ENCODE measurements around the gene RNF43. TPM values are rescaled to one million over a fixed set of nuclear protein-coding genes. Genes with fewer than 3 reads are reported as not detected.

Gene RNF43
- total and polyA plus RNA-seq, 2 of the 13 experiments (the other 11 are each of a cell fraction or from before 2014, with no cell fraction given), result 31.0 to 53.4 TPM

DNA sequence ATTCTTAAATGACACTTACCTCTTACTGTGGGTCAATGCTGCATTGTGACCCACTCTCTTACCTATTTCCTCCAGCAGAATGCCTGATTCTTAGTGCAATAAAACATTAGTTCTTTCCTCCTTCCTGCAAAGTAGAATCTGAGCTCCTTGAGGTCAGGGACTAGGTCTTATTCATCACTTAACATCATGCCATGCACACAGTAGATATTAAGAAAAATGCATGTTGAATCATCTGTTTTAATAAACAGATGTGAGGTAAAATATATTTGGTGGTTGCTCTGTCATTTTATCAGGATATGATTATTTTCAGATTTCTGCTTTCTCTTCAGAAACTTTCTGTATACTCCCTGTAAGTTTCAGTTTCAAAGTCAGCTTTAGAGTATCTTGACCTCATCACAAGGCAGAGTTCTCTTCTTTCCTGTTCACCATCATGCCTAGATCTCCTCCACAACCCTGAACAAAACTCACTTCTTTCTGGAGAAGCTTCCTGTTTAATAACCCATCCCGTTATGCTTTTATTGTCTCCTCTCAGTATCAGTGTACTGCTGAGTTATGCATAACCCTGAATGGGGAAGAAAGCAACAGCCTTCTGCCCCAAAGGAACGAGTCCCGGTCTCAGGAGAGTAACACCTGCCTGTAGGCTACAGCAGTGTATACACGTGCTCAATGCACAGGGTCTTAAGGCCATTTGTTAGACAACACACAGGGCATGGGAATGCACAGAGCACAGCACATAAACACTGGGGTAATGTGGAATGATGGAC lies 35.0 kb downstream of the RNF43 start (continued):
- TF ChIP-seq POGZ (CRISPR knock-in tag; IDR thresholded peaks at IDR 0.05), result 0 out of 2 replicates have a peak, but pooled peaks have one; percentile 34
- TF ChIP-seq ZNF33B (CRISPR knock-in tag; IDR thresholded peaks at IDR 0.05), result peak; percentile 75; the same call in 1 of the 2 replicates
- TF ChIP-seq JUND (CRISPR knock-in tag; IDR thresholded peaks at IDR 0.05), result no peak
- peak; percentile 68; the same call in 1 of the 2 replicates for TF ChIP-seq ZFP37 (CRISPR knock-in tag; IDR thresholded peaks at IDR 0.05; ENCODE audit: borderline replicate concordance)
- peak; percentile 21; the same call in 1 of the 2 replicates for TF ChIP-seq FOXO1 (CRISPR knock-in tag; IDR thresholded peaks at IDR 0.05)
- TF ChIP-seq ZNF746 (CRISPR knock-in tag; IDR thresholded peaks at IDR 0.05), result no peak
- TF ChIP-seq ZNF709 (CRISPR knock-in tag; IDR thresholded peaks at IDR 0.05), result 0 out of 2 replicates have a peak, but pooled peaks have one; percentile 38
- TF ChIP-seq ATF7 (IDR thresholded peaks at IDR 0.05), result no peak
- TF ChIP-seq ATF7 (CRISPR knock-in tag; IDR thresholded peaks at IDR 0.05), result no peak
- TF ChIP-seq KDM6A (CRISPR knock-in tag; IDR thresholded peaks at IDR 0.05; ENCODE audit: low read depth), result peak; percentile 47; the same call in 1 of the 2 replicates
- TF ChIP-seq POLR2AphosphoS5 (IDR thresholded peaks at IDR 0.05; ENCODE audit: low read depth, low read length), result no peak
- 0 out of 2 replicates have a peak, but pooled peaks have one; percentile 27 for TF ChIP-seq TOPORS (CRISPR knock-in tag; IDR thresholded peaks at IDR 0.05)
- no peak for TF ChIP-seq SOX6 (IDR thresholded peaks at IDR 0.05)
- peak; percentile 42 for TF ChIP-seq SOX6 (CRISPR knock-in tag; IDR thresholded peaks at IDR 0.05)
- TF ChIP-seq ZFX (CRISPR knock-in tag; IDR thresholded peaks at IDR 0.05; ENCODE audit: low read depth), result peak; percentile 55
- TF ChIP-seq ZNF326 (CRISPR knock-in tag; IDR thresholded peaks at IDR 0.05; ENCODE audit: borderline replicate concordance), result no peak
- TF ChIP-seq, protein P1, sequence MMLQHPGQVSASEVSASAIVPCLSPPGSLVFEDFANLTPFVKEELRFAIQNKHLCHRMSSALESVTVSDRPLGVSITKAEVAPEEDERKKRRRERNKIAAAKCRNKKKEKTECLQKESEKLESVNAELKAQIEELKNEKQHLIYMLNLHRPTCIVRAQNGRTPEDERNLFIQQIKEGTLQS (CRISPR knock-in tag; IDR thresholded peaks at IDR 0.05), result no peak
- peak; percentile 55; the same call in 1 of the 2 replicates for TF ChIP-seq RXRB (CRISPR knock-in tag; IDR thresholded peaks at IDR 0.05; ENCODE audit: borderline replicate concordance)
- peak; percentile 66 for TF ChIP-seq GATAD1 (CRISPR knock-in tag; IDR thresholded peaks at IDR 0.05)
- TF ChIP-seq, protein P2, sequence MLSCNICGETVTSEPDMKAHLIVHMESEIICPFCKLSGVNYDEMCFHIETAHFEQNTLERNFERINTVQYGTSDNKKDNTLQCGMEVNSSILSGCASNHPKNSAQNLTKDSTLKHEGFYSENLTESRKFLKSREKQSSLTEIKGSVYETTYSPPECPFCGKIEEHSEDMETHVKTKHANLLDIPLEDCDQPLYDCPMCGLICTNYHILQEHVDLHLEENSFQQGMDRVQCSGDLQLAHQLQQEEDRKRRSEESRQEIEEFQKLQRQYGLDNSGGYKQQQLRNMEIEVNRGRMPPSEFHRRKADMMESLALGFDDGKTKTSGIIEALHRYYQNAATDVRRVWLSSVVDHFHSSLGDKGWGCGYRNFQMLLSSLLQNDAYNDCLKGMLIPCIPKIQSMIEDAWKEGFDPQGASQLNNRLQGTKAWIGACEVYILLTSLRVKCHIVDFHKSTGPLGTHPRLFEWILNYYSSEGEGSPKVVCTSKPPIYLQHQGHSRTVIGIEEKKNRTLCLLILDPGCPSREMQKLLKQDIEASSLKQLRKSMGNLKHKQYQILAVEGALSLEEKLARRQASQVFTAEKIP (CRISPR knock-in tag; IDR thresholded peaks at IDR 0.05; ENCODE audit: borderline replicate concordance), result no peak
- TF ChIP-seq ZNF644 (CRISPR knock-in tag; IDR thresholded peaks at IDR 0.05; ENCODE audit: low read depth), result peak; percentile 69
- TF ChIP-seq, protein P3, sequence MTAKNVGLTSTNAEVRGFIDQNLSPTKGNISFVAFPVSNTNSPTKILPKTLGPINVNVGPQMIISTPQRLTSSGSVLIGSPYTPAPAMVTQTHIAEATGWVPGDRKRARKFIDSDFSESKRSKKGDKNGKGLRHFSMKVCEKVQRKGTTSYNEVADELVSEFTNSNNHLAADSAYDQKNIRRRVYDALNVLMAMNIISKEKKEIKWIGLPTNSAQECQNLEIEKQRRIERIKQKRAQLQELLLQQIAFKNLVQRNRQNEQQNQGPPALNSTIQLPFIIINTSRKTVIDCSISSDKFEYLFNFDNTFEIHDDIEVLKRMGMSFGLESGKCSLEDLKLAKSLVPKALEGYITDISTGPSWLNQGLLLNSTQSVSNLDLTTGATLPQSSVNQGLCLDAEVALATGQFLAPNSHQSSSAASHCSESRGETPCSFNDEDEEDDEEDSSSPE (CRISPR knock-in tag; IDR thresholded peaks at IDR 0.05), result peak; percentile 65; the same call in 1 of the 2 replicates
- TF ChIP-seq REL (CRISPR knock-in tag; conservative IDR thresholded peaks at IDR 0.05), result peak; percentile 22; the same call in 1 of the 2 replicates
- TF ChIP-seq, protein P4, sequence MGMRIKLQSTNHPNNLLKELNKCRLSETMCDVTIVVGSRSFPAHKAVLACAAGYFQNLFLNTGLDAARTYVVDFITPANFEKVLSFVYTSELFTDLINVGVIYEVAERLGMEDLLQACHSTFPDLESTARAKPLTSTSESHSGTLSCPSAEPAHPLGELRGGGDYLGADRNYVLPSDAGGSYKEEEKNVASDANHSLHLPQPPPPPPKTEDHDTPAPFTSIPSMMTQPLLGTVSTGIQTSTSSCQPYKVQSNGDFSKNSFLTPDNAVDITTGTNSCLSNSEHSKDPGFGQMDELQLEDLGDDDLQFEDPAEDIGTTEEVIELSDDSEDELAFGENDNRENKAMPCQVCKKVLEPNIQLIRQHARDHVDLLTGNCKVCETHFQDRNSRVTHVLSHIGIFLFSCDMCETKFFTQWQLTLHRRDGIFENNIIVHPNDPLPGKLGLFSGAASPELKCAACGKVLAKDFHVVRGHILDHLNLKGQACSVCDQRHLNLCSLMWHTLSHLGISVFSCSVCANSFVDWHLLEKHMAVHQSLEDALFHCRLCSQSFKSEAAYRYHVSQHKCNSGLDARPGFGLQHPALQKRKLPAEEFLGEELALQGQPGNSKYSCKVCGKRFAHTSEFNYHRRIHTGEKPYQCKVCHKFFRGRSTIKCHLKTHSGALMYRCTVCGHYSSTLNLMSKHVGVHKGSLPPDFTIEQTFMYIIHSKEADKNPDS (CRISPR knock-in tag; IDR thresholded peaks at IDR 0.05), result 0 out of 2 replicates have a peak, but pooled peaks have one; percentile 62
- TF ChIP-seq ZNF264 (CRISPR knock-in tag; IDR thresholded peaks at IDR 0.05), result 0 out of 2 replicates have a peak, but pooled peaks have one; percentile 37
- TF ChIP-seq TEAD3 (CRISPR knock-in tag; optimal IDR thresholded peaks at IDR 0.05; ENCODE audit: borderline replicate concordance), result peak; percentile 86
- TF ChIP-seq ZNF614 (CRISPR knock-in tag; IDR thresholded peaks at IDR 0.05; ENCODE audit: borderline replicate concordance), result no peak
